IMR-90 (cell line): ENCODE results near the gene BTBD6. TPM values are rescaled to one million over a fixed set of nuclear protein-coding genes. Genes with fewer than 3 reads are reported as not detected.

ENCODE experiments used
- ATAC-seq: fragments of 200-7000 bp; cut with Tn5 transposase; 2 replicates; pipeline ENCODE4 v1.9.1; 2020; ENCODE audit warnings: low read depth, mild to moderate bottlenecking, moderate library complexity
- BruUV-seq: library from RNA; stranded (reverse); fragments of 400-500 nt; replicated peaks from 2 replicates; lab custom pipeline; 2021; lab: Mats Ljungman, UMichigan
- CTCF ChIA-PET: fragments of 300-600 bp; formaldehyde crosslinking; extraction: SDS; loops from one replicate; lab custom pipeline; 2021; ENCODE audit warnings: antibody characterized with exemption; lab: Yijun Ruan, JAX
- POLR2A ChIA-PET: fragments of 300-600 bp; sonication (Branson Sonifier 250); formaldehyde crosslinking; loops from one replicate; lab custom pipeline; 2022; ENCODE audit warnings: antibody characterized with exemption; ENCODE audit not compliant: unreplicated experiment; lab: Charles Lee
- DNase-seq: peaks from one replicate; pipeline ENCODE4 v3.0.0; 2013
- H2AFZ ChIP-seq: replicated peaks from 2 replicates; pipeline ENCODE3; 2013; ENCODE audit warnings: low read length, mild to moderate bottlenecking; ENCODE audit not compliant: poor library complexity
- H2AK5ac ChIP-seq: 2 replicates; pipeline ENCODE4 v1.6.1; 2013; ENCODE audit warnings: low read depth, low read length, inconsistent platforms
- H2AK9ac ChIP-seq: replicated peaks from 2 replicates; pipeline ENCODE3; 2013; ENCODE audit warnings: mild to moderate bottlenecking, low read depth, low read length, moderate library complexity; ENCODE audit not compliant: poor library complexity
- H2BK120ac ChIP-seq: 2 replicates; pipeline ENCODE4 v1.6.1; 2013; ENCODE audit warnings: low read depth, low read length, inconsistent platforms
- H2BK15ac ChIP-seq: 3 replicates; pipeline ENCODE4 v1.6.1; 2013; ENCODE audit warnings: low read depth, low read length, inconsistent platforms
- H2BK20ac ChIP-seq: 2 replicates; pipeline ENCODE4 v1.6.1; 2013; ENCODE audit warnings: low read depth, mild to moderate bottlenecking, inconsistent platforms, low read length, moderate library complexity
- H2BK5ac ChIP-seq: 2 replicates; pipeline ENCODE4 v1.6.1; 2013; ENCODE audit warnings: mild to moderate bottlenecking, low read depth, low read length, inconsistent platforms; ENCODE audit not compliant: poor library complexity, severe bottlenecking
- H3K14ac ChIP-seq: replicated peaks from 2 replicates; pipeline ENCODE4 v1.6.1; 2013; ENCODE audit warnings: low read depth, low read length, inconsistent platforms
- H3K18ac ChIP-seq: 2 replicates; pipeline ENCODE4 v1.6.1; 2013; ENCODE audit warnings: low read depth, low read length, control low read depth
- H3K23ac ChIP-seq: 2 replicates; pipeline ENCODE4 v1.6.1; 2013; ENCODE audit warnings: low read depth, low read length, inconsistent platforms
- H3K27ac ChIP-seq: 2 replicates; pipeline ENCODE4 v1.5.1; 2013; ENCODE audit warnings: mild to moderate bottlenecking, control low read depth, low read length; ENCODE audit not compliant: insufficient read depth
- H3K27me3 ChIP-seq: 2 replicates; pipeline ENCODE4 v1.6.1; 2013; ENCODE audit warnings: low read length; ENCODE audit not compliant: control insufficient read depth, insufficient read depth
- H3K36me3 ChIP-seq: 2 replicates; pipeline ENCODE4 v1.6.1; 2013; ENCODE audit warnings: low read length, mixed read lengths; ENCODE audit not compliant: control insufficient read depth, insufficient read depth
- H3K4ac ChIP-seq: 2 replicates; pipeline ENCODE4 v1.6.1; 2013; ENCODE audit warnings: low read depth, low read length, inconsistent platforms
- H3K4me1 ChIP-seq: 2 replicates; pipeline ENCODE4 v1.6.1; 2013; ENCODE audit warnings: low read length, mixed read lengths; ENCODE audit not compliant: control insufficient read depth, insufficient read depth
- H3K4me2 ChIP-seq: 2 replicates; pipeline ENCODE4 v1.6.1; 2013; ENCODE audit warnings: low read depth, mild to moderate bottlenecking, control low read depth, low read length, moderate library complexity
- H3K4me3 ChIP-seq: 2 replicates; pipeline ENCODE4 v1.5.1; 2013; ENCODE audit warnings: low read depth, mild to moderate bottlenecking, control low read depth, low read length, moderate library complexity; ENCODE audit not compliant: insufficient read depth
- H3K56ac ChIP-seq: 2 replicates; pipeline ENCODE4 v1.6.1; 2013; ENCODE audit warnings: low read length, inconsistent platforms; ENCODE audit not compliant: insufficient read depth; ENCODE audit errors: extremely low read depth
- H3K79me1 ChIP-seq, 2 experiments: 2 replicates each; pipeline ENCODE4 v1.6.1; 2013; ENCODE audit warnings: low read length in 2 of 2, inconsistent platforms in 1 of 2, low read depth in 1 of 2
- H3K9ac ChIP-seq: 2 replicates; pipeline ENCODE4 v1.6.1; 2013; ENCODE audit warnings: low read depth, low read length, control low read depth
- H3K9me1 ChIP-seq: 2 replicates; pipeline ENCODE4 v1.6.1; 2013; ENCODE audit warnings: low read length, inconsistent platforms; ENCODE audit not compliant: insufficient read depth
- H3K9me3 ChIP-seq: 2 replicates; pipeline ENCODE4 v1.6.1; 2013; ENCODE audit warnings: low read length; ENCODE audit not compliant: control insufficient read depth, insufficient read depth
- H4K20me1 ChIP-seq: 2 replicates; pipeline ENCODE4 v1.6.1; 2013; ENCODE audit warnings: low read length, inconsistent platforms; ENCODE audit not compliant: insufficient read depth
- H4K5ac ChIP-seq: 2 replicates; pipeline ENCODE4 v1.6.1; 2013; ENCODE audit warnings: mild to moderate bottlenecking, low read depth, low read length, control low read depth
- H4K8ac ChIP-seq, 2 experiments: 2 replicates each; pipeline ENCODE4 v1.6.1; 2013; ENCODE audit warnings: low read depth in 2 of 2, low read length in 2 of 2, control low read depth in 1 of 2, inconsistent platforms in 1 of 2
- H4K91ac ChIP-seq: 2 replicates; pipeline ENCODE4 v1.6.1; 2013; ENCODE audit warnings: low read depth, low read length, inconsistent platforms; ENCODE audit not compliant: insufficient read depth
- BHLHE40 ChIP-seq: fragments of 150-350 bp; IDR thresholded peaks from 2 replicates; pipeline ENCODE4 v1.6.1; 2016; ENCODE audit warnings: mild to moderate bottlenecking, low read depth, low read length
- CEBPB ChIP-seq: IDR thresholded peaks from 2 replicates; pipeline ENCODE4 v1.6.1; 2012; ENCODE audit warnings: low read depth, low read length, improper control_type of control experiment
- CHD1 ChIP-seq: IDR thresholded peaks from 2 replicates; pipeline ENCODE4 v1.6.1; 2012; ENCODE audit warnings: low read depth, low read length, improper control_type of control experiment
- CTCF ChIP-seq: conservative IDR thresholded peaks from 2 replicates; pipeline ENCODE4 v1.5.1; 2012; ENCODE audit warnings: mild to moderate bottlenecking, low read depth, low read length, improper control_type of control experiment
- ELK1 ChIP-seq: fragments of 150-350 bp; IDR thresholded peaks from 2 replicates; pipeline ENCODE4 v1.6.1; 2016; ENCODE audit warnings: low read depth, mild to moderate bottlenecking, low read length, moderate library complexity, borderline replicate concordance
- FOS ChIP-seq: fragments of 150-350 bp; IDR thresholded peaks from 2 replicates; pipeline ENCODE4 v1.6.1; 2016; ENCODE audit warnings: low read depth, low read length
- MAFK ChIP-seq: IDR thresholded peaks from 2 replicates; pipeline ENCODE4 v1.6.1; 2012; ENCODE audit warnings: low read depth, low read length, improper control_type of control experiment
- MAZ ChIP-seq: IDR thresholded peaks from 2 replicates; pipeline ENCODE4 v1.6.1; 2012; ENCODE audit warnings: low read depth, mild to moderate bottlenecking, low read length, improper control_type of control experiment, moderate library complexity, borderline replicate concordance
- MXI1 ChIP-seq: IDR thresholded peaks from 2 replicates; pipeline ENCODE4 v1.6.1; 2012; ENCODE audit warnings: low read depth, mild to moderate bottlenecking, low read length, moderate library complexity, borderline replicate concordance
- NFE2L2 ChIP-seq: fragments of 150-350 bp; IDR thresholded peaks from 2 replicates; pipeline ENCODE4 v1.6.1; 2016; ENCODE audit warnings: low read depth, mild to moderate bottlenecking, low read length
- POLR2A ChIP-seq: IDR thresholded peaks from 2 replicates; pipeline ENCODE4 v1.6.1; 2012; ENCODE audit warnings: mild to moderate bottlenecking, low read depth, low read length
- RAD21 ChIP-seq: IDR thresholded peaks from 2 replicates; pipeline ENCODE4 v1.6.1; 2012; ENCODE audit warnings: low read length, improper control_type of control experiment
- RCOR1 ChIP-seq: IDR thresholded peaks from 2 replicates; pipeline ENCODE4 v1.6.1; 2012; ENCODE audit warnings: mild to moderate bottlenecking, low read length, improper control_type of control experiment; ENCODE audit not compliant: insufficient replicate concordance
- RFX5 ChIP-seq: IDR thresholded peaks from 2 replicates; pipeline ENCODE4 v1.8.0; 2012; ENCODE audit warnings: low read depth, mild to moderate bottlenecking, low read length, moderate library complexity
- SMC3 ChIP-seq: fragments of 150-350 bp; IDR thresholded peaks from 2 replicates; pipeline ENCODE4 v1.6.1; 2016; ENCODE audit warnings: low read depth, mild to moderate bottlenecking, antibody characterized with exemption, low read length, moderate library complexity
- WGBS, 2 experiments: methylation state at CpG; one replicate each; pipeline versions ENCODE4 v1.1.5 to v1.1.7; 2013; ENCODE audit warnings: missing lambda C conversion rate in 2 of 2; ENCODE audit not compliant: insufficient read length in 1 of 2; ENCODE audit errors: extremely low coverage in 2 of 2; 5-methylcytosine and 5-hydroxymethylcytosine counted together
- dilution Hi-C: fragments of 300-500 bp; cut with HindIII; formaldehyde crosslinking; loops from one replicate; pipeline ENCODE4 v1.14.3; 2018; ENCODE audit warnings: low sequenced_read_pairs; ENCODE audit not compliant: unreplicated experiment
- in situ Hi-C: fragments of 300-500 bp; cut with MboI; formaldehyde crosslinking; loops from 3 replicates; pipeline ENCODE4 v1.14.3; 2019; ENCODE audit warnings: low sequenced_read_pairs, inconsistent platforms, mixed read lengths
- intact Hi-C: fragments of 100-400 bp; cut with micrococcal nuclease; formaldehyde crosslinking; loops from 2 replicates; pipeline ENCODE4 v1.10.0; 2022
- polyA plus RNA-seq, 3 experiments: library from polyadenylated mRNA; depleted of rRNA; stranded (reverse); fragments of >200 nt; gene quantifications; 2 replicates each; pipeline ENCODE4 v1.2.3, GENCODE V29; 2012; ENCODE audit warnings: low replicate concordance in 1 of 3
- total RNA-seq: library from RNA; depleted of rRNA; stranded (reverse); fragments of >200 nt; gene quantifications from 2 replicates; pipeline ENCODE4 v1.2.3, GENCODE V29; 2012
- TF ChIP-seq, protein P1 (sequence below): fragments of 150-350 bp; IDR thresholded peaks from 2 replicates; pipeline ENCODE4 v1.6.1; 2017; ENCODE audit warnings: mild to moderate bottlenecking, antibody characterized with exemption, low read length, low read depth

Gene BTBD6
- total and polyA plus RNA-seq, 2 of the 4 experiments (the other 2 are of a cell fraction) = 33.9 to 43.9 TPM

DNA sequence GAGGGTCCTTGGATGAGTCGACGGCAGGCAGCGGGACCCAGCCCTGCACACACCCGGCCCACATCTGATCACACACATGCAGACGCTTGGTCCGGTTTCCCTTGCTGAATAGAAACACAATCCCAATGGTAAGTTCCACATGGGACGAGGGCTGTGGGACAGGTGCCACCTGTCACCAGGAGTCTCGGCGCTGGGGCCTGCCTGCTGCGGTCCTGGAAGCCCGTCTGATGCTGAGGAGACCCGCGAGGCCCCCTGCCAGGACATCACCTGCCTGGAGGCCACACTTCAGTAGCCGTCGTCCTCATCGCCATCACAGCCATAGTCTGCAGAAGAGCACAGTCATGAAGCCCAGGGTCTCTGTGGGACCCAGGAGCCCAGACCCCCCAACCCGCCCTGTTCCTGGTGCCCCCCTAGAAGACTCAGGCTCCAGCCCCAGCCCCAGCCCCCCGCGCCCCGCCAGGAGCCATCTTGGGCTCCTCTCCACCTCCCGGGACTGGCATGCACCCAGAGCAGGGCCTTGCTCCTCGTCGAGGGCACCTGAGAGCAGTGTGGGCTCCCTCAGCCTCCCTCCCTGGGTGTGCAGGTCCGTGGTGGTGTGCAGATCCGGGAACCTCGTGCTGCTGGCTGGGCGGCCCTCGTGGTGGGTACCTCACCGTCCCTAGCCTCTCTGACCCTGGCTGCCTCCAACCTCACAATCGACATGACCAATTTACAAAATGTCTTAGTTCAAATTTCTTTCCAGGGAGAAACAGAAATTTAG is 37.9 kb upstream of the BTBD6 start:
- in situ Hi-C loops (no loop called here), intact Hi-C loops (no loop called here), dilution Hi-C loops (no loop called here)
- ATAC-seq (no peak), DNase-seq (no peak)
- Histone ChIP-seq H3K27me3 (no peaks in the 10 kb centered on the region), H2BK5ac (no peak overlapping the region), H2AK5ac (no peak overlapping the region), H3K56ac (no peak overlapping the region), H3K9me1 (peaks cover 5% of the 10 kb centered on the region), H3K4me3 (no peak overlapping the region), H3K36me3 (peaks cover 17% of the 10 kb centered on the region), H3K14ac (no peak overlapping the region), H3K79me1 (peaks cover 6% of the 10 kb centered on the region in 2 experiments; a peak in 2 of 4 replicates), H2AFZ (no peak overlapping the region), H3K23ac (no peak overlapping the region), H4K8ac (no peak overlapping the region), H2AK9ac (no peak overlapping the region), H3K4ac (no peak overlapping the region), H3K4me1 (no peaks in the 10 kb centered on the region), H2BK15ac (no peak overlapping the region), H3K18ac (no peak overlapping the region), H4K91ac (no peak overlapping the region), H3K9me3 (no peaks in the 10 kb centered on the region), H3K9ac (no peak overlapping the region), H2BK120ac (no peak overlapping the region), H3K4me2 (no peak overlapping the region), H2BK20ac (no peak overlapping the region), H3K27ac (no peak overlapping the region), H4K20me1 (peaks cover 5% of the 10 kb centered on the region), H4K5ac (no peak overlapping the region)
- ChIA-PET POLR2A (no interaction called here), CTCF (no interaction called here)
- TF ChIP-seq BHLHE40 = no peak
- TF ChIP-seq CHD1 = no peak
- TF ChIP-seq, protein P1, sequence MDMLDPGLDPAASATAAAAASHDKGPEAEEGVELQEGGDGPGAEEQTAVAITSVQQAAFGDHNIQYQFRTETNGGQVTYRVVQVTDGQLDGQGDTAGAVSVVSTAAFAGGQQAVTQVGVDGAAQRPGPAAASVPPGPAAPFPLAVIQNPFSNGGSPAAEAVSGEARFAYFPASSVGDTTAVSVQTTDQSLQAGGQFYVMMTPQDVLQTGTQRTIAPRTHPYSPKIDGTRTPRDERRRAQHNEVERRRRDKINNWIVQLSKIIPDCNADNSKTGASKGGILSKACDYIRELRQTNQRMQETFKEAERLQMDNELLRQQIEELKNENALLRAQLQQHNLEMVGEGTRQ = no peak
- TF ChIP-seq MAFK = no peak
- no peak for TF ChIP-seq POLR2A
- no peak for TF ChIP-seq RCOR1
- TF ChIP-seq SMC3 = no peak
- no peak for TF ChIP-seq MAZ
- no peak for TF ChIP-seq CTCF
- TF ChIP-seq RAD21 = no peak
- TF ChIP-seq CEBPB = no peak
- TF ChIP-seq FOS = no peak
- TF ChIP-seq RFX5 = no peak
- no peak for TF ChIP-seq MXI1
- no peak for TF ChIP-seq NFE2L2
- no peak for TF ChIP-seq ELK1
- BruUV-seq = no TSS peak
- 93% methylated on average over 17 of the region's 30 CpGs; no CpG with 5 or more reads in 1 of the 2 experiments for WGBS, 2 experiments
